Fibroblast of pulmonary artery (primary cell): Measurements from ENCODE around the gene MPND.

ENCODE experiments used
- DNase-seq: peaks from one replicate; pipeline ENCODE4 v3.0.0-alpha.2; 2010; ENCODE audit warnings: low read depth
- H3K4me3 ChIP-seq: replicated peaks from 2 replicates; pipeline ENCODE4 v1.5.1; 2011; ENCODE audit warnings: low read depth, mild to moderate bottlenecking, control low read depth, low read length, moderate library complexity
- CTCF ChIP-seq: IDR thresholded peaks from 2 replicates; pipeline ENCODE4 v1.5.1; 2011; ENCODE audit warnings: mild to moderate bottlenecking, control low read depth, low read length, inconsistent platforms; ENCODE audit errors: missing control alignments

The MPND gene

DNA sequence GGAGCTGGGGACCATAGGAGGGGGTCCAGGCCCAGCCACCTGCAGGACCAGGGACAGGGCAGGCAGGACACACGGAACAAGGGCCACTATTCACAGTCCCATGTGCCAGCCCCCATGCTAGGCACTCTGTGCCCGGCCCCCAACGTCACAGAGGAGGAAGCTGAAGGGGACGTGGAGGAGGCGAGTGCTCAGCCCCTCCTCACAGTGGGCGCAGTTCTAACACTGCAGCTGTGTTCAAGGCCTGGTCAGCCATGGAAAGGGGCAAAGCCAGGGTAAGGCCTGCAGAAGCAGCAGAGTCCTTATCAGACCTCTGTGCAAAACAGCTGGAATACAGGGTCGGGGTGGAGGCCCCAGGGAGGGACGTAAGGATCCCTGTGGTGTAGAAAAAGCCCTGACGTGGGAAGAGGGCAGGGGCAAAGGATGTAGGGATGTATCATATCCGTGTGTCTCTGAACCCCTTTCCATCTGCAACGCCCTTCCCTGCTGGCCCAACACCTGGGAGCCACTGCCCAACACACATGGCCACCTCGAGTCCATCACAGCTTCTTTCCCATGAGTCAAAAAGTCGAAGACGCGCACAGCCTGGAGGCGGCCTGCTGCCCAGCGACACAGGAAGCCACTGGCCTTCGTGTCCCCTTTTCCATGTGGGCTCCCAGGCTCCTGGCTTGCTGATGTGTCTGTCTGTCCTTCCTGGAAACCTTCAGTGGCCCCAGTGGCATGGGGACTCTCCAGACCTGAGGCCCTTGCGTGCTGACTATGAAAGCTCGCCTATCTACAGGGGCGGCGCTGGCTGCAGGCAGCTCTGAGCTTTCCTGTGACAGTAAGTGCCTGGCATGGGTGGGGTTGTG lies 29.0 kb downstream of the MPND start:
- H3K4me3 ChIP-seq, result no peak overlapping the region
- TF ChIP-seq CTCF, result no peak
- no peak for DNase-seq

DNA sequence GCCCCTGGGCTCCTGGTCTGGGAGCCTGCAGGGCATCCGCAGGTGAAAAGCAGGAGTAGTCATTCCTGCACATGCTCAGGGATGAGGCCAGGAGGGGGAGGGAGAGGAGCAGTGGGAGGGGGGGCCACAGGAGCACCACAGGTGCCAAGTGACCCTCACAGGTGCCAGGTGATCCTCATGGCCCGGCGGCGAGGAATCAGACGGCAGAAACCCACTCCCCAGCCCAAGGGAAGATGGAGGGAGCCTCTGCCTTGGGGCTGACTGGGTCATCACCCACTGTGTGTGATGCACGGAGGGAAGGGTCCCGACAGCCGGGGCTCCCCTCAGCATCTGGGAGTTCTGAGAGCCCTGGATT lies 29.6 kb downstream of the MPND start:
- H3K4me3 ChIP-seq, result no peak overlapping the region
- TF ChIP-seq CTCF, result no peak
- DNase-seq, result no peak

DNA sequence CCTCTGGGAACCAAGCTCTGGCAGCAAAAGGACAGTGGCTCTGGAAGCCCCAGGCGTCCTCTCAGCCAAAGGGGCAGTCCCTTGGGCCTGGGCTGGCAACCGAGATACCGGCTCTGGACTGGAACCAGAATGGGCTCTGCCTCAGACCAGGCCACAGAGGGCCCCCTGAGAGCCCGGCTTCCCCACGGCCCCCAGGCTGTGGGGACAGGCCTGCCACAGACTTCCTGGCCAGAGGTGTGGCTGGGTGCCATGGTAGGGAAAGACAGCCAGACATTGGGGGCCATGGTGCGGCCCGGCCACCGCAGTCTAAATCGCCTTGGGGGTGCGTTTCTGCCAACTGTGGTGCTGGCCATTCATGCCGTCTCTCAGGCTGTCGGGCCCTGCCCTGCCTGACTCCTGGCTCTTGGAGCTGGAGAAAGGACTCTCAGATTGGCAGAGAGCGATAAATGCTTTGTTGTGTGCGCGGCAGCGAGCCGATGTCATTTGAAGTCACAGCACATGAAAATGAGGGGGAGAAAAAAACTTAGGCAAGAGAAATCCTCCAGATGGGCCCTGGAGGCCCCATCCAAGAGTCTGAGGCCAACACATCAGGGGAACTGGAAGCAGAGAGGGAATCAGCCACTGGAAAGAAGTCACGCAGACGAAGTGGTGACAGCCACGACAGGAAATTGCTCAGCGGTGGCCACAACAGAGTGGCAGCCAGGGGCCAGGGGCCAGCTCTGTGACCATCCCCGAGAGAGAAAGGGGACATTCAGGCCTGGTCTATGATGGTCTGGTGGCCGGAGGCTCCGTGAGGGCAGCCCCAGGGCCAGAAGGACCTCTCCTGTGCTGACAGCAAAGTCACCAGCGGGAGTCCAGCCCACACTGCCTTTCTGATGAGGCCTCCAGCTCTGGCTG lies 30.5 kb downstream of the MPND start:
- TF ChIP-seq CTCF, result no peak
- H3K4me3 ChIP-seq, result no peak overlapping the region
- peak; percentile 45 for DNase-seq

- peak; percentile 84 for DNase-seq
- no peak for TF ChIP-seq CTCF
- no peak overlapping the region for H3K4me3 ChIP-seq
These were observed 31.3 kb downstream of the MPND start for GRCh38 chr19:4374498-4375163.

DNA sequence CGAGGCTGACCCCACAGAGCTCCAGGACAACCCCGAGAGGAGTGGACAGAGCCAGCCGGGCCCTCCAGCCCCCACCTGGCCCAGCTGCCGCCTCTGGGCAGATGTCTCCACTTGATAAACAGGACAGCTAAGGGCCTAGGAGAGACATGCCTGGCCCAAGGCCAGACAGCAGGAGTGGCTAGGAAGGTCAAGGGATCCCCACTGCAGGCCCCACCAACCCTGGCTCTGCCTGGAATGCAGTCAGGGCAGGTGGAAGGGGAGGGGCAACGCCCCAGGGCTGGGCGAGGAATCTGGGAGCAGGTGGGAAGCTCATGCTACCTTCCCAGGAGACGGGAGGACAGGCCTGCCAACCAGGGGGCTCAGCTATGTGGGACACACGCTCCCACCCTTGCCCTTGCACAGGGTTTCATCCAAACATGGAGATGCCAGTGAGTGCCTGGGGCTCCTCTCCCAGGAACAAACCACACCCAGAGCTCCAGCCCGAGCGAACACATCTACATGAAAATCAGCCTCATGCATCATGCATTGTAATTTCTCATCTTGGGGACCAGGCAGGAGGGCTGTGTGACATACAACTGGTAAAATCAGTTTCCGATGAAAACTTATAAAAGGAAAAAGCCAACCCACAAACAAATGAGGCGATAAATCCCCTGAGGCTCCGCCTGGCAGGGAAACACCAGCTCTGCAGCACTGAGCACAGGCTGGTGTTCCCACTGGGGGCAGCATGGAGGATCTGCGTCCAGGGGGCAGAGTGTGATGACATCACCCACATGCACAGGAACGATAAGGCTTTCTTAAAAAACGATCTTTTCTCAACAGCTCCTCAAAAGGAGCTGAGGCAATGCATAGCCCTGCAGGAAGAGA lies 32.0 kb downstream of the MPND start:
- H3K4me3 ChIP-seq, result no peak overlapping the region
- DNase-seq, result peak; percentile 80
- TF ChIP-seq CTCF, result peak; percentile 55

GRCh38 chr19:4376028-4376670 lies 32.8 kb downstream of the MPND start:
- no peak overlapping the region for H3K4me3 ChIP-seq
- no peak for DNase-seq
- TF ChIP-seq CTCF, result no peak
